ENCODE data around the gene NSMCE3. TPM values are rescaled to one million over a fixed set of nuclear protein-coding genes. Genes with fewer than 3 reads are reported as not detected.

Gene NSMCE3
- polyA plus RNA-seq (ENCODE audit: insufficient read length in 4 of 4), result 10 to 100 TPM; 10.3 to 11.0 (median 10.8) TPM

- peak; percentile 75 to 82 (median 79) for DNase-seq (ENCODE audit: low read depth in 4 of 4, low spot score in 3 of 4)
Measured at GRCh38 chr15:29269485-29270168, at the start of gene NSMCE3. Gene NSMCE3, minus strand, starts transcription at chr15:29269822. Its CDS starts 117 bp downstream, at chr15:29269705.

GRCh38 chr15:29316422-29316821 is 46.8 kb upstream of the NSMCE3 start:
- no peak for DNase-seq (ENCODE audit: low read depth in 4 of 4, low spot score in 3 of 4)

- DNase-seq (ENCODE audit: low read depth in 4 of 4, low spot score in 3 of 4), result no peak
Measured at GRCh38 chr15:29312387-29312786, 42.8 kb upstream of the NSMCE3 start.

DNA sequence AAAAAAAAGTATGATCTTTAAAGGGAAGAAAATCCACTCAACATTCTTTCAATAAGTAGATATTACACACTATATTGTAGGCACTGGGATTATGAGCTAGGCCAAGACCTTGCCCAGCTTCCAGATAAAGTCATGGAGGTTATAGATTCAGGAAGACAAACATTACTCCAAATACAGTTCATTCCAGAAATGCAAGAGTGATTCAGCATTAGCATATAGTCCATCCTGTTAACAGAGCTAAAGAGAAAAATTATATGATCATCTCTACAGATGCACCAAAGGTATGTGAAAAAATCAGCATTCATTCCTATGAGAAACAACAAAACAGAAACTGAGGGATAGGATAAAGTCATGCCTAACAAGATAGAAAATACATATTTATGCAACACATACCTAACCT is 42.1 kb upstream of the NSMCE3 start:
- no peak for DNase-seq (ENCODE audit: low read depth in 4 of 4, low spot score in 3 of 4)

- DNase-seq (ENCODE audit: low read depth in 4 of 4, low spot score in 3 of 4), result no peak
Measured at GRCh38 chr15:29309139-29309538, 39.5 kb upstream of the NSMCE3 start.

DNA sequence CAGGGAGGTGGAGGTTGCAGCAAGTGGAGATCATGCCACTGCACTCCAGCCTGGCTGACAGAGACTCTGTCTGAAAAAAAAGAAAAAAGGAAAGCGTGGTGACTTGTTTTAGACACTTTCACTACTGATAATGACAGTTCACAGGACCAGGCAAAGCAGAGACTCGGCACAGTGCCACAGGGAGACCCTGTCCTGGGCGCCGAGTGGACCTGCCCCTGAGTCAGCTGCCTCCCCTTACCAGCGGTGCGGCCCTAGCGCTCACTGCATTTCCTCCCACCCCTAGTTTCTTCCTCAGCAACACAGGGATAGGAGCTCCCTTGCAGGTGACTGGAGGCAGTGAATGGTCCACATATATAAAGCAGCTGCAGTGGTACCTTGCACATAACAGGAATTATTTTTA is 38.7 kb upstream of the NSMCE3 start:
- no peak for DNase-seq (ENCODE audit: low read depth in 4 of 4, low spot score in 3 of 4)

DNA sequence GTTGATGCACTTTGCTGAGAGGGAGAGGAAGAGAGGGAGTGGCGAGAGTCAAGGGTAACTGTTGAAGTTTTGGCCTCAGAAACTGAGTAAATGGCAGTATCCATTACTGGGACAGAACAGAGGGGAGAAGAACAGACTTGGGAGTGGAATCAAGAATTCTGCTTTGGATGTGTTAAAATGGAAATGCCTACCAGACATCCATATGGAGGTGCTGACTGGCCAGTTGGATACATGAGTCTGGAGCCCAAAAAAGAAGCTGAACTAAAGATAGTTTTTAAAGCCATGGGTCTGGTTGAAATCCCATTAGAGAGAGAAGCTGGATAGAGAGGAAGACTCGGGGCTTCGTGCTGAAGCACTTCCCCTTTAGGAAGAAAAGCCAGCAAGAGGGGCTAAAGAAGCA is 35.9 kb upstream of the NSMCE3 start:
- no peak for DNase-seq (ENCODE audit: low read depth in 4 of 4, low spot score in 3 of 4)

GRCh38 chr15:29302871-29303270 is 33.2 kb upstream of the NSMCE3 start:
- DNase-seq (ENCODE audit: low read depth in 4 of 4, low spot score in 3 of 4), result no peak

- no peak for DNase-seq (ENCODE audit: low read depth in 4 of 4, low spot score in 3 of 4)
Measured at GRCh38 chr15:29299784-29300183, 30.2 kb upstream of the NSMCE3 start.

DNA sequence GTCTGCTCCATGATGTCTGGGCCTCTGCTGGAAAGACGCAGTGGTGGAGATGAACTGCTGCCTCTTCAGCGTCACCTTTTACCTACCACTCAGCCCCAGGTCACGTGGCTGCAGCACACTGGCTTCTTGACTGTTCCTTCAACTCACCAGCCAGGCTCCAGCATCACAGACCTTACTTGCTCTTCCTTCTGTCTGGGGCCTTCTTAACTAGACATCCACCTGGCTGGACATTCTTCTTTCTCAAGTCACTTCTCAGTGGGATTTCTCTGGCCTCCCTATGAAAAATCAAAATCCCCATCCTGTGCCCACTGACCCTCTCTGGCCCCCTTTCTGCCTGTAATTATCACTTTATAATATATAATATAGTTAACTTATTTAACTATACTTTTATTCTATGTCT is 29.7 kb upstream of the NSMCE3 start:
- DNase-seq (ENCODE audit: low read depth in 4 of 4, low spot score in 3 of 4), result no peak

DNA sequence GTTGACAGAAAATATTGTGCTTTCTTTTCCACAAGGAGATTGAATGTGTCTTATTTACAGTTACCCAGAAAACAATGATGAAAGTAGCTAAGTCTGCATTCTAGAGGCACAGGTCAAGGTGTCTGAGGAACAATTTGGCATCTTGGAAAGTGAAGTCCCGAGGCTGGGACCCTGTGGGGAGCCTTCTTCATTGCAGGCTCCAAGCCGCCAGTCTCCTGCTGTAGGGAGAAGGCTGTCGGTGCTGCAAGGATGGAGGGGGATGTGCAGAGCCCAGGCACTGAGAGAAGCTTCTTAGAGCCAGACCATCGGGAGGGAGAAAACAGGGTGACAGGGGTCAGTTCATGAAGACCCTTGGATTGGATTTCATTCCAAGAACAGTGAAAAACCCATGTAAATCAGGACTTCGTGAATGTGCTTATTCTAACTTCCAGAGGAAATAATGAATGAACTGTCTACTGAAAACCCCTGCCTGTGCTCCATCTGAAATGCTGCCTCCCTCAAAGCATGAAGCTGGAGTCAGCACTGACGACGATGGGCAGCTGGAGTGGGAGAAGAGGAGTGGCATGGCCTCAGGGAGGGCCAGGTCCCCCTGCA is 25.2 kb upstream of the NSMCE3 start:
- no peak for DNase-seq (ENCODE audit: low read depth in 4 of 4, low spot score in 3 of 4)

DNA sequence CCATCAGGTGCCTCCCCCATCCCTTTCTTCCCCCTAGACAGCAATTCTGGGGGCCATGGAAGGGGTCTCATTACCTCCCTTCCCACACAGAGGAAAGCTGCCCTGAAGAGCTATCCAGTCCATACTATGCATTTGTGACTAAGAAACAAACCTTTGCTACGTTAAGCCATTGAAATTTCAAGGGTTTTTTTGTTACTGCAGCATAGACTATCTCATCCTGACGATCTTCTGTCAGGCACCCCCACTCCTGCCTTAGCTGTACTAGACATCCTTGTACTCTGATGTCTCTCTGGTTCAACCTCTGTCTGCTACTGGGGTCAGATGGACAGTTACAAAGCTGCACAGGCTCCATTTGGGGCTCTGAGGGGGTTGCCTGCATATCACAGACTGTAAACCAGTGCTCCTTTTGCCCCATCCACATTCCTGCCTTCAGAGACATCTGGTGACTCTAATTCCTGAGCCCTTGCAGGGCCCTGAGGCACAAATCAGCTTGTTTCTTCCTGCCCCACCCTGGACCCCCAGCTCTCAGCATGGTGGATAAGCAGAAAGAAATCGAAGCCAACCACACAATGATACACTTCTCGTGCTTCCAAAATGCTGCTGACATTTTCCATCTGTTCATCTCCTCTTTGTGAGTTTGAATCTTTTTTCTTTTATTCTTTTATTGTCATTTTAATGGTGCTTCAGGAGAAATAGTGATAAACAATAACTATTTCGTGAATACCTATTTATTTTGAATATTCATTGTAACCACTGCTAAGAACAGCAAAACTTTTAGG is 21.6 kb upstream of the NSMCE3 start:
- DNase-seq (ENCODE audit: low read depth in 4 of 4, low spot score in 3 of 4), result no peak

DNA sequence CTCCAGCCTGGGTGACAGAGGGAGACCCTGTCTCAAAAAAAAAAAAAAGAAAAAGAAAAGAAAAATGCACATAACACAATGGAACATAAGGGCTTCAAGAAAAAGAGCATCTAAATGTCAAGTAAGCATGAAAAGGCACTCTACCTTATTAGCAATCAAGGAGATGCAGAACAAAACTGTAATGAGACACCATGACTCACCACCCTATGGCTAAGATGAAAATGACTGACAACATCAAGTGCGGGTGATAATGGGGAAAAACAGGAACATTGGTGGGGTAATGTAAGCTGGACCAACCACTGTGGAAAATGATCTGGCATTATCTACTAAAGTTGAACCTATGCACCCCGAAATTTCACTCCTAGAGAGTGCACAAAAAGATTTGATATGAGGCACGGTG is 19.6 kb upstream of the NSMCE3 start:
- no peak for DNase-seq (ENCODE audit: low read depth in 4 of 4, low spot score in 3 of 4)

- no peak for DNase-seq (ENCODE audit: low read depth in 4 of 4, low spot score in 3 of 4)
Measured at GRCh38 chr15:29285386-29285785, 15.8 kb upstream of the NSMCE3 start.

GRCh38 chr15:29283381-29283780 is 13.8 kb upstream of the NSMCE3 start:
- DNase-seq (ENCODE audit: low read depth in 4 of 4, low spot score in 3 of 4), result no peak

DNA sequence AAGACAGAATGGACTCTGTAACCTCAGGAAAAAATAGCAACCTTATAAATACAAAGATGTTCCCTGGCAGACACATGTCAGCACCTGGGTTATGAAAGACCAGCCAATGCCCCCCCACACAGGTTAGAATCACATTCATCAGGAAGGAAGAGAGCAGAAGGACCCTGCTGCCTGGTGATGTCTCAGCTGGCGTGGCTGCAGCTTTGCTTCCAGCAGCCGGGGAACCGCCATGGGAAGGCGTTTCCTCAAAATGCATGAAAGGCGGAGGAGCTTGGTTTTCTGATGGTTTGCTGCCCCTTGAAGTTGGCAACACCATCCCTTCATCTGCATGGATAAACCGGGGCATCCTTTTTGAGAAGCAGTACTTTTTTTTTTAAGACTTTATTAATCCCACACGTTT is 10.9 kb upstream of the NSMCE3 start:
- no peak for DNase-seq (ENCODE audit: low read depth in 4 of 4, low spot score in 3 of 4)

DNA sequence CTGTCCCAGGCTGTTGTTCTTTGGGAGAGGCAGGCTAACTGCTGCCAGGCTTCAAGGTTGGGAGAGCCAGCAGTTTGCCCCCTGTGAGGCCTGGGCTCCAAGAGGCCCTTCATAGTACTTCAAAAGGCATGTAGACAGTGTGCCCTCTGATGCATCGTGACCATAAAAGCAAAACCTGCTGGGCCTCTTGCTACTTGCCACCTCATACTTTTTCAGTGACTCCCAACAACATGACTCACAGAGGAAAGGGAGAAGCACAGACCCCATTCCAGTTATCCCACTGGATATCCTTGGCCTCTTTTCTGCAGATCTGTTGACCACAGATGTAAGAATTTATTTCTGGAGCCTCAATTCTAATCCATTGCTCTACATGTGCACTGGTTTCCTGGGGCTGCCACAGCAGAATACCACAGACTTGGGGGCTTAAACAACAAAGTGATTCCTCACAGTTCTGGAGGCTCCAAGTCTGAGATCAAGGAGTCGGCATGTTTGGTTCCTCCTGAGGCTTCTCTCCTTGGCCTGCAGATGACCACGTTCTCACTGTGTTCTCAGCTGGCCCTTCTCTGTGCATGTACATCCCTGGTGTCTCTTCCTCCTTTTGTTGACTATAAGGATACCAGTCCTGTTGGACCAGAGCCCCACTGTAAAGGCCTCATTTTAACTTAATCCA is 8.9 kb upstream of the NSMCE3 start:
- no peak for DNase-seq (ENCODE audit: low read depth in 4 of 4, low spot score in 3 of 4)

DNA sequence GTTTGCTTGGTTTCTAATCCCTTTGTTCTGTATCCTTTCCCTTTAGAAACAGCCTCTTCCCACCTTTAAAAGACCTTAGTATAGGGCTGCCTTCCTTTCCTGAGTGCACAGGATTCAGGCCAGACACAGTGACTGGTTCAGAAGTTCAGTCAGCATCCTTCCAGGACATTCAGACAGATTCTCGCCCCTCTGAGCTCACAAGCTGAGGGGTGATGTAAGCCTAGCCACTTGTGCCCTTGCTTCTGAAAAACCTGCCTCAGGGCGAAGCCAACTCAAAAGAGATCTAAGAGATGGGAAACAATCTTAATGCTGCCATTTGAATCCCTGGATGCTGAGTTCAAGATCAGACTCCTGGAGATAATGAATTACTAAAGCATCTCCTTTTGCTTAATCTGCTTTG is 6.7 kb upstream of the NSMCE3 start:
- no peak for DNase-seq (ENCODE audit: low read depth in 4 of 4, low spot score in 3 of 4)

GRCh38 chr15:29275855-29276254 is 6.2 kb upstream of the NSMCE3 start:
- no peak for DNase-seq (ENCODE audit: low read depth in 4 of 4, low spot score in 3 of 4)

- DNase-seq (ENCODE audit: low read depth in 4 of 4, low spot score in 3 of 4), result no peak
Measured at GRCh38 chr15:29274946-29275345, 5.3 kb upstream of the NSMCE3 start.

DNA sequence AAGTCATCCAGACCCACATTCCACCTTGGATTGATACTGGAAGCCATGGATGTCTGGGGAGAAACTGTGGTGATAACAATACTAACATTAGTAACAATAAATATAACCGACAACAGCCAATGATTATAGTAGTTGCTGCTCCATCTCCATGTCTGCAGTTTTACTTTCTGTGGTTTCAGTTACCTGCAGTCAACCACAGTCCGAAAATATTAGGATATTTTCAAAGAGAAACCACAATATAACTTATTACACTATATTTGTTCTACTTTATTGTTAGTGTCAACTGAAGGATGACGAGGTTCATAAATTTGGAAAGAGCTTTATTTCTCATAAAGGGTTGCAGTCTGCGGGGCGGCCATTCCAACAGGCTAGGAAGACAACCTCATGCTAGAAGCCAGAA is 2.6 kb upstream of the NSMCE3 start:
- DNase-seq (ENCODE audit: low read depth in 4 of 4, low spot score in 3 of 4), result no peak

All from right renal pelvis (tissue), 4 donors.